GM21717 (cell line): ENCODE results near the gene SMC3.

Experiments used
- ATAC-seq: cut with Tn5 transposase; IDR thresholded peaks from one replicate; pipeline ENCODE4 v1.9.1; 2021; ENCODE audit warnings: mild to moderate bottlenecking, moderate library complexity; ENCODE audit not compliant: unreplicated experiment

Gene SMC3

GRCh38 chr10:110643653-110644597, 76.4 kb downstream of the SMC3 start, which contains the start of gene RBM20:
TSS of gene RBM20 (plus strand) at chr10:110644336. CDS start at chr10:110644455, 119 bp downstream.
- no peak for ATAC-seq

DNA sequence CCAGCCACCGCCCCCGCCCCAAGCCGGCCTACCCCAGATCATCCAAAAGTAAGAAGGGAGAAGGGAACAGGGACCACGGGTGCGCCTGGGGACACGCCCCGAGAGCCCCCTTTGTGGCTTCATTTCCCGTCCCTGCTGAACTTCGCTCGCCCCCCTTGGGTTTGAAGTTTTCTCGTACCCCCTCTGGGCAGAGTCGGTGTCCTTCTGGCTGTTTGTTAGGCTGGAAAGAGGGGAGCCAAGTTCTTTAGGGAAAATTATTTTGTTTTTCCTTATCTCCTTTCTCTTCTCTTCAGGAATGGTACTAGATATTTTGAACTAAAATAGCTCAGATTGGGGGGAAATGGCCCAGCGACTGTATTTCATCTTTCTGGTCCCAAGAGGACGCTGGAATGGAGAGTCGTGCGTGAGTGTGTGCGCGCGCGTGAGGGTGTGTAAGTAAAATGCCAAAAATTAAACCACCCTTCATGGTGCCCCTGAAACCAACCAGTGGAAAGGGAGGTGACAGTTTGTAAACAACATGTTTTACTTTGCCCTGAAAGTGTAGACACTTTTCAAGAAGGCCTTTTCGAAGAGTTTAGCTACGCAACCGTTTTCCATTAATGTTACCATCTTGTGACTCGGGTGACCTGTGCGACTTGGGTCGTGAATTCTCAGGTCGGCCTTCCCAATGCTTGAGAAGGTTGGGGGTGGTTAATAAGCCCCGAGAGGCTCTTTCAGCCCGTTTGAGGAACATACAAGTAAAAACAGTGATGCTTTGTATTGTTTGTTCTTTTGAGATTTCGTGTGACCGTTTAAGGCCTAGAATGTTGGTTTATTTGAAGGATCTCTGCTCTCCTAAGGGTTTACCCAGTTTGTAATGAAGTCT, 77.3 kb downstream of the SMC3 start:
- no peak for ATAC-seq

DNA sequence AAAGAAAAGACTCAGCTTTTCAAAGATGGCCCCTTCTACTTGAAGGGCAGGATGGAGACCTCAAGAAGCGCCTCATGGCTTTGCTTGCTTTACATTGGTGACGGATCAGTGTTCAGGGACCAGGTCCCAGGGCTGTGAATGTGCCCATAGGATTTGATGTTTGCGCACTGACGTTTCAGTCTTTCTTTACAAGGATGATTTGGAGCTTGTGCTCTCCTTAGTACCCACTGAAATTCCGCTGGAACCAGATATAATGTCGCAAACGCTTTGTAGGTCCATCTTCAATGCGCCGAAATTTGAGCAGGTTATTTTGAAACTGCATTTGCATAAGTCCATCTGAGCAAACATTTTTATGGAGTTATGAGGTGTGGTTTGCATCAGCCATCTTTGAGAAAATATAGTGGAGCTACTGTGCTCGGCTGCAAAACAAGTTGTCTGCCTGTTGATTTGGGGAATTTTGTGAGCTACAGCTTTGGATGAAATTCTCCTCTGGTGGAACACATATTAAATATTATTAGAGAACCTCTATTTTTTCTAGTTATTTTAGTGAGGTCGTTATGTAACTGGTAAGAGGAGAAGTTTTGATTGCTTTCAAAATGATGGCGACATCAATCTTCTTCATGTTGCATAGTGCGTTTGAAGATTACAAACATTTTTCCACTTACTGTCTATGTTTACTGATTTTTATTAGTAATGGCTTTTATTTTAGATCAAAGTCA, 79.1 kb downstream of the SMC3 start:
- no peak for ATAC-seq

DNA sequence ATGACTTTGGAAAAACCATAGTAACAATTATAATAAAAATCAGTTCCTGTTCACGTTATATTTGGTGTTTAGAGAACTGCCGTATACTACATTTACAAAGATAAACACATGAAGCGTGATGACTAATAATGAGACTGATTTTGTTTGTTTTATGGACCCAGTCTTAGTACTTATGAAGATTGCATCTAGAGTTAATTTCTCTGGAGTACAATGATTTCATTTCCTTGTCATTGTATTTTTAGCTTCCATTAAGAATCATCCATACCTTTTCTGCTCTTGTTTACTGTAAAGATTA, 79.6 kb downstream of the SMC3 start:
- no peak for ATAC-seq

- ATAC-seq, result no peak
Measured at GRCh38 chr10:110648692-110649346, 81.3 kb downstream of the SMC3 start.

DNA sequence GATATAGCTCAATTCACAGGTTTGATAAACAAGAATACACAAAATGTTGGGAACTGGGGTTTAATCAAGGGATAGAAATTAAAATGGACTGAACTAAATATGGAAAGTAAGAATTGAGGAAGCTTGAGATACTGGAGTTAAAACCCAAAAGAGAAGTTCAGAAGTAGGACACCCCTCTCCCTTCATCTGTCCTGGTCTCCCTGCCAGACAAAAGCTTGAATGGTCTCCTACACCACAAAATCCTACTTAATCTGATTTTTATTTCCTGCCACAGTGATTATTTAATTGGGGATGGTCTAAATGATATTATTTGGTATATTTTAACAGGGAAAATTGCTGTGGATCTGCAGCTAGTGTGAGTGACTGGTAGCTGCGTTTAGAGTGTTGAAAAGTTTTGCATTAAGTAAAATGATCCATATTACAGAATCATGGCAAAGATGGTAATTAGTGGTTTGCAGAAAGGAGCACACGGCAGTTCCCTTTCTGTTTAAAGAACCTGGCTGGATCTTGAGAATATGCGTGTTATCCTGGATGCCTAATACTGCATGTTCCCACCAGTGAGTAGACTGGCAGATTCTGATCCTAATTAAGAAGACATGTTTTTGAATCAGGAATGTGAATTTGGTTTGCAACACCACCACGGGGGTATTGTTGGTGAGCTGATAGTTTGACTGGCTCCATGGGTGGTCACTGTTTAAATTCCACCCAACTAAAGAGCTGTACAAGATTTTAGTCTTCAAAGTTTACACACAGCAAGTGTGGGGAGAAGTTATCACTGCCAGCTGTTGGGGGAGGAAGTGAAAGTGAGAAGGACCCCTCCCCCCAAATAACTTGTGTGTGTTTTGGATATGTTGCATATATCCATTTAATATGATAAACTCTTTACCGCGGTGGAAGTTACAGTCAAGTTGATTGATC, 82.1 kb downstream of the SMC3 start:
- no peak for ATAC-seq

DNA sequence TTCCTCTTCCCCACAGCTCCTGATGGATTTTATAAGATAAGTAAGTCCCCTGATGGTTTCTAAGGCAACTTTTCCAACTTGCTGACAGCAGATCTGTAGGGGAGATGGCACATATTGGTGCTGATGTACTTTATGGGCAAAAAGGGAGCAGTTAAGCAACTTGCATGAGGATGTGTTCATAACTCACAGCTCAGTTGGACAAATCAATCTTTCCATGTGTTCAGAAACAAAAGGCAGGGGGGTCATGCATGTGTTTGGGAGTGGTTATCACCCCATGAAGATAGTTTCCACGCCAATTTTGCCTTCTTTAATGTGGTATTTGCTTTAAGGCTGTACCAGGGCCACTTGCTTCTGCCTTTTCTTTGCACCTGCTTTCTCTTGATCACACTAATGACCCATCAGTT, 82.8 kb downstream of the SMC3 start:
- ATAC-seq, result no peak

- peak; percentile 60 for ATAC-seq
Measured at GRCh38 chr10:110651044-110651958, 83.8 kb downstream of the SMC3 start.

DNA sequence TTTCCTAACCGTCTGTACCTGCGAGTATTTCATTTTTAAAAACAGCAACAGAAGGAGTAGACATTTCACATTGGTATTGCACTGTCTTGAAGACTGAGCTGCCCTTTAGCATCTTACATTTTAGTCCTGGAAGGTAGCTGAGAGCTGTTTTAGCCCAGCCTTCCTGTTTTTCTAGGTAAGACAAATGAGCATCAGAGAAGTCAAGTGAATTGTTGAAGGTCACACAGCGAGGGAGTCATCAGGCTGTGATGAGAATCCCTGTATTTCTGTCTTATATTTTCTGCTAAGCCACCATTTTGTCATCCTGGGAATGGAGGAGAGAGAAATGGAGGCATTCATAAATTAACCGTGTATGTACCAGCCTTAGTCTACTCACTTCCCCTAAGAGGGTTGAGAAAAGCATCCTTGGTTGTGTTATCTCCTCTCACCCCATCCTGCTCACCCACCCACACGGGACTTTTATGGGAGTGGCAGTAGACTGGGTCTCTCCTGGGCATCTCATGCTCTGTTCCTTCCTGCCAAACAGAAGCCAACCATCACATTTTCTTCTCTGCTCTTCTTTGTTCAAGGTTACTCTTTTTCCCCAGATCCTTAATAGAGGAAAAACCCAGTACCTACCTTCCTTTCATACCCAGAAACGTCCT, 85.1 kb downstream of the SMC3 start:
- ATAC-seq, result no peak
